Ovary (tissue), 9 donors: Measurements from ENCODE around the gene DYNC2I2. TPM values are rescaled to one million over a fixed set of nuclear protein-coding genes. Genes with fewer than 3 reads are reported as not detected.
A peak's percentile ranks its signal among the peaks of the same experiment; 100 is the strongest.

Source experiments
- DNase-seq, 5 donors: peaks; one replicate each; pipeline ENCODE4 v3.0.0-alpha.2; 2019 to 2020
- H3K27ac ChIP-seq, 2 donors: fragments of 200-600 bp; one replicate each; pipeline versions ENCODE4 v1.5.1 to v1.8.0; 2019 to 2022
- H3K27me3 ChIP-seq: fragments of 200-600 bp; one replicate; pipeline ENCODE4 v1.8.0; 2022
- H3K36me3 ChIP-seq: fragments of 200-600 bp; sonication (generic); one replicate; pipeline ENCODE4 v1.5.1; 2019
- H3K4me1 ChIP-seq: one replicate; pipeline ENCODE4 v1.8.1; 2013; ENCODE audit warnings: mild to moderate bottlenecking, moderate library complexity; ENCODE audit not compliant: insufficient read depth
- H3K4me3 ChIP-seq: fragments of 200-600 bp; sonication (generic); one replicate; pipeline ENCODE4 v1.5.1; 2017
- H3K9me3 ChIP-seq, 2 donors: fragments of 200-600 bp in 1 of 2; sonication (generic) in 1 of 2; one replicate each; pipeline versions ENCODE4 v1.5.1 to v1.8.1; 2013 to 2019; ENCODE audit warnings: mild to moderate bottlenecking in 1 of 2, moderate library complexity in 1 of 2
- EP300 ChIP-seq: sonication (generic); formaldehyde crosslinking; IDR thresholded peaks from one replicate; pipeline ENCODE4 v1.6.1; 2017; ENCODE audit warnings: antibody characterized with exemption
- POLR2A ChIP-seq: fragments of 450-650 bp; IDR thresholded peaks from one replicate; pipeline ENCODE4 v1.6.1; 2017; ENCODE audit warnings: antibody characterized with exemption, mild to moderate bottlenecking, moderate library complexity
- WGBS, 3 donors: extraction: QIAGEN DNeasy Blood & Tissue Kit in 1 of 3; methylation state at CpG; one replicate each; pipeline versions ENCODE4 v1.1.5 to v1.1.7; 2013 to 2017; 5-methylcytosine and 5-hydroxymethylcytosine counted together
- intact Hi-C, 4 donors: fragments of 100-400 bp; cut with DNase I; formaldehyde crosslinking; loops; one replicate each; pipeline versions ENCODE4 v1.11.0 to v1.15.1; 2022 to 2023
- polyA plus RNA-seq, 2 donors: library from polyadenylated mRNA; stranded (reverse); fragments of 200-250 nt in 1 of 2; fragments of 350-450 nt in 1 of 2; fragmentation: Illumina TruSeq in 1 of 2; extraction: RNeasy Lipid Tissue Mini Kit (QIAGEN cat#74804) in 1 of 2; gene quantifications; one replicate each; pipeline ENCODE4 v1.2.3, GENCODE V29; 2013 to 2014
- total RNA-seq, 7 donors: library from RNA; depleted of rRNA in 2 of 7; stranded (reverse); fragments of >200 nt in 2 of 7; fragmentation: NEBNext Ultra II Directional in 3 of 7; extraction: Animal tissue kit (Norgen Biotek cat#: 25700) in 3 of 7; gene quantifications; one replicate each; pipeline versions ENCODE4 v1.1.0 to v1.2.4, GENCODE V29; 2016 to 2023
- TF ChIP-seq, protein P1 (sequence below), 3 donors: fragments of 450-650 bp in 2 of 3; fragments of 200-600 bp in 1 of 3; IDR thresholded peaks; one replicate each; pipeline versions ENCODE4 v1.5.1 to v1.8.0; 2016 to 2022; ENCODE audit warnings: antibody characterized with exemption in 3 of 3, mild to moderate bottlenecking in 1 of 3
- donor health status: DM: no; HTN: no; CAD: no; lungs with moderate emphysema.
- donor health status: DM: no; HTN: no; CAD: no.
- donor health status: Bipolar disorder and iron deficiency.
- donor health status: DM: yes; HTN: yes; CAD: no.
- donor health status: DM: no; HTN: no; CAD: no.
- donor health status: DM: yes; HTN: yes; CAD: no.

DYNC2I2 gene
- total and polyA plus RNA-seq, 9 donors = 2.0 to 87.5 (median 25.8) TPM

- no peak overlapping the region for H3K4me3 ChIP-seq
- peak in 1 of 5 donors; percentile 44 for DNase-seq
- 66 to 78% (median 69%) methylated on average over 26 of the region's 26 CpGs for WGBS, 3 donors
- no peaks in the 10 kb centered on the region for H3K27me3 ChIP-seq
- peaks cover 14% of the 10 kb centered on the region for H3K4me1 ChIP-seq
- no peaks in the 10 kb centered on the region for H3K9me3 ChIP-seq
- TF ChIP-seq POLR2A (no peak), EP300 (no peak)
- TF ChIP-seq, protein P1, sequence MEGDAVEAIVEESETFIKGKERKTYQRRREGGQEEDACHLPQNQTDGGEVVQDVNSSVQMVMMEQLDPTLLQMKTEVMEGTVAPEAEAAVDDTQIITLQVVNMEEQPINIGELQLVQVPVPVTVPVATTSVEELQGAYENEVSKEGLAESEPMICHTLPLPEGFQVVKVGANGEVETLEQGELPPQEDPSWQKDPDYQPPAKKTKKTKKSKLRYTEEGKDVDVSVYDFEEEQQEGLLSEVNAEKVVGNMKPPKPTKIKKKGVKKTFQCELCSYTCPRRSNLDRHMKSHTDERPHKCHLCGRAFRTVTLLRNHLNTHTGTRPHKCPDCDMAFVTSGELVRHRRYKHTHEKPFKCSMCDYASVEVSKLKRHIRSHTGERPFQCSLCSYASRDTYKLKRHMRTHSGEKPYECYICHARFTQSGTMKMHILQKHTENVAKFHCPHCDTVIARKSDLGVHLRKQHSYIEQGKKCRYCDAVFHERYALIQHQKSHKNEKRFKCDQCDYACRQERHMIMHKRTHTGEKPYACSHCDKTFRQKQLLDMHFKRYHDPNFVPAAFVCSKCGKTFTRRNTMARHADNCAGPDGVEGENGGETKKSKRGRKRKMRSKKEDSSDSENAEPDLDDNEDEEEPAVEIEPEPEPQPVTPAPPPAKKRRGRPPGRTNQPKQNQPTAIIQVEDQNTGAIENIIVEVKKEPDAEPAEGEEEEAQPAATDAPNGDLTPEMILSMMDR (IDR thresholded peaks at IDR 0.05) = no peak
- peak overlapping the region; percentile 41 to 78 for H3K27ac ChIP-seq
- no peaks in the 10 kb centered on the region for H3K36me3 ChIP-seq
- intact Hi-C loops = loop anchor here in 2 of 4 donors (2.0 to 5.0 kb wide), 2 partner anchors 58 to 68 kb away; partner anchors contain the start of gene PKN3 (in 1 of the 2)
Measured at GRCh38 chr9:128634651-128635262, 21.9 kb downstream of the DYNC2I2 start.

DNA sequence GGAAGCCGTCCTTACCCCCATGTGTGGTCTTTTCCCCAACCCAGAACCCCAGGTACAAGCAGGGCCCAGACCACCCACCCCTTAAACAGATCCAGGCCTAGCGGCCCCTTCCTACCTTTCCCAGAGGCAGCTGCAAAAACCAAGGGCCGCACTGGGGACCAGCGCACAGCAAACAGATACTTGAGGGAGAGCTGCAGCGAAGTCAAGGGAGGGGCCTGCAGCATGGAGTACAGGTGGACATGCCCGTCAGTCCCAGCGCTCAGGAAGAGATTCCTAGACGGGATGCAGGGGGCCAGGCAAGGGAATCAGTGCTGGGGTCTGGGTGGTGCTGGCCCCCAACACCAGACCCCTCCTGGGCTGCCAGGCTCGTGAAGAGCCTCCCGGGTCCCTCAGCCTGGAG, 22.5 kb downstream of the DYNC2I2 start:
- Histone ChIP-seq H3K27ac (no peak overlapping the region), H3K27me3 (no peaks in the 10 kb centered on the region), H3K9me3 (no peaks in the 10 kb centered on the region), H3K36me3 (no peaks in the 10 kb centered on the region), H3K4me3 (no peak overlapping the region), H3K4me1 (peaks cover 14% of the 10 kb centered on the region)
- TF ChIP-seq POLR2A = no peak
- TF ChIP-seq EP300 = no peak
- TF ChIP-seq, protein P1 (IDR thresholded peaks at IDR 0.05) = no peak
- intact Hi-C loops = loop anchor here in 1 of 4 donors (2.0 kb wide), 1 partner anchor 69 kb away; the partner anchor contains the start of gene PKN3
- DNase-seq = no peak
- 83 to 87% (median 87%) methylated on average over 10 of the region's 10 CpGs for WGBS, 3 donors

- TF ChIP-seq, protein P1 (IDR thresholded peaks at IDR 0.05) = no peak
- TF ChIP-seq EP300 (no peak), POLR2A (no peak)
- H3K27me3 ChIP-seq = no peaks in the 10 kb centered on the region
- H3K27ac ChIP-seq = no peak overlapping the region
- no peak overlapping the region for H3K4me3 ChIP-seq
- H3K9me3 ChIP-seq = no peaks in the 10 kb centered on the region
- H3K4me1 ChIP-seq = peaks cover 14% of the 10 kb centered on the region
- intact Hi-C loops = no loop called here
- H3K36me3 ChIP-seq = no peaks in the 10 kb centered on the region
- peak in 1 of 5 donors; percentile 30 for DNase-seq
- WGBS, 3 donors = 78 to 80% (median 78%) methylated on average over 11 of the region's 11 CpGs
Measured at GRCh38 chr9:128633601-128634000, 23.0 kb downstream of the DYNC2I2 start.

- peak in 1 of 5 donors; percentile 38 for DNase-seq
- 90 to 93% (median 91%) methylated on average over 21 of the region's 21 CpGs for WGBS, 3 donors
- Histone ChIP-seq H3K36me3 (no peaks in the 10 kb centered on the region), H3K4me1 (peaks cover 14% of the 10 kb centered on the region), H3K4me3 (no peak overlapping the region), H3K27ac (no peak overlapping the region), H3K27me3 (no peaks in the 10 kb centered on the region), H3K9me3 (no peaks in the 10 kb centered on the region)
- intact Hi-C loops = no loop called here
- TF ChIP-seq EP300 = no peak
- TF ChIP-seq, protein P1 (IDR thresholded peaks at IDR 0.05) = no peak
- no peak for TF ChIP-seq POLR2A
Measured at GRCh38 chr9:128633057-128633456, 23.6 kb downstream of the DYNC2I2 start.
